ENCODE results near the gene HSPA2.

DNA sequence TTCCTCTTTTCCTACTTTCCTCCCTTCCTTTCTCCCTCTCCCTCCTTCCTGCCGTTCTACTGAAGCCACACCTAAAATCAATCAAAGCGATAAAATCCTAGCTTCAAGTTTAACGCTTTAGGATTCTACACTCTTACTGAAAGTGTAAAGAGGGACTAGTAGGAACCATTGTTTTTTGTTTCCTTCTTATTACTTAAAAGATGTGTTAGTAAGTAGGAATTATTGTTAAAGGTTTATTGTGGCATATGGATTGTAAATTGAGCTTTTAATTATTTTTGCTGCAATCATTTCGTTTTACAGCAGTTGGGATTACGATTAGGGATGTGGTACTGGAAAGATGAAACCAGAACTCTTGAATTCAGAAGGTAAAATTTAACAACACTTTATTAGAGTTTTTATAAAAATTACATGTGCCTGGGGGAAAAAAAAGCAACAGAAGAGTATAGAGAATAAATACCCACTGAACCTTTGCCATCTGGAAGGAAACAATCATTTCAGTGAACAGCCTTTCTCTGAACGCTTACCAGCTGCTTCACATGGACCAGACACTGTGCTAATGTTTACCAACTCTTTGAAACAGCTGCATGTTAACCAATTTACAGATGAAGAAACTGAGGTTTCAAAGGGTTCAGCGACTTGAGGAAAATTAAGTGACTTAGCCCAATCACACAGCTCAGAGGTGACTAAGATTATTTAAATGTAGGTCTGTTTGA is 10.2 kb downstream of the HSPA2 start:
- no peak for TF ChIP-seq POLR2AphosphoS5 (IDR thresholded peaks at IDR 0.05)
- TF ChIP-seq, protein P1, sequence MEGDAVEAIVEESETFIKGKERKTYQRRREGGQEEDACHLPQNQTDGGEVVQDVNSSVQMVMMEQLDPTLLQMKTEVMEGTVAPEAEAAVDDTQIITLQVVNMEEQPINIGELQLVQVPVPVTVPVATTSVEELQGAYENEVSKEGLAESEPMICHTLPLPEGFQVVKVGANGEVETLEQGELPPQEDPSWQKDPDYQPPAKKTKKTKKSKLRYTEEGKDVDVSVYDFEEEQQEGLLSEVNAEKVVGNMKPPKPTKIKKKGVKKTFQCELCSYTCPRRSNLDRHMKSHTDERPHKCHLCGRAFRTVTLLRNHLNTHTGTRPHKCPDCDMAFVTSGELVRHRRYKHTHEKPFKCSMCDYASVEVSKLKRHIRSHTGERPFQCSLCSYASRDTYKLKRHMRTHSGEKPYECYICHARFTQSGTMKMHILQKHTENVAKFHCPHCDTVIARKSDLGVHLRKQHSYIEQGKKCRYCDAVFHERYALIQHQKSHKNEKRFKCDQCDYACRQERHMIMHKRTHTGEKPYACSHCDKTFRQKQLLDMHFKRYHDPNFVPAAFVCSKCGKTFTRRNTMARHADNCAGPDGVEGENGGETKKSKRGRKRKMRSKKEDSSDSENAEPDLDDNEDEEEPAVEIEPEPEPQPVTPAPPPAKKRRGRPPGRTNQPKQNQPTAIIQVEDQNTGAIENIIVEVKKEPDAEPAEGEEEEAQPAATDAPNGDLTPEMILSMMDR (IDR thresholded peaks at IDR 0.05) = no peak
- TF ChIP-seq POLR2A (IDR thresholded peaks at IDR 0.05) = no peak
- no peak for TF ChIP-seq EP300 (IDR thresholded peaks at IDR 0.05)

Data from gastroesophageal sphincter (tissue), 3 donors.